Hepatocyte (in vitro differentiated cells): Measurements from ENCODE around the gene ANO7.

Experiments
- EZH2 ChIP-seq: fragments of 200-600 bp; sonication (generic); IDR thresholded peaks from 2 replicates; pipeline ENCODE4 v1.6.1; 2016; ENCODE audit warnings: antibody characterized with exemption, mild to moderate bottlenecking, borderline replicate concordance
- TF ChIP-seq, protein P1 (sequence below): fragments of 200-600 bp; sonication (generic); IDR thresholded peaks from 2 replicates; pipeline ENCODE4 v1.5.1; 2016; ENCODE audit warnings: antibody characterized with exemption, mild to moderate bottlenecking; ENCODE audit not compliant: poor library complexity

DNA sequence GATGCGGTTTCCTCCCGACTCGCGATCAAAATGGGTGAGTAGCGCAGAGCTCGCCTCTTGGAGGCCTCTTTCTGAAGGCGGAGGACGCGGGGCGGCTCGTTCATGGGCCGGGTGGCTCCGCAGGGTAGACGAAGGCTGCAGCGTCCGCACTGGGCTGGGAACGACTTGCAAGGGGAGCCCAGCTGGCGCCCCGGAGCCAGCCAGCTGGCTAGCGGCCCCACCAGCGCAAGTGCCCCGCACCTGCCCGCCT is 38.9 kb upstream of the ANO7 start:
- TF ChIP-seq, protein P1, sequence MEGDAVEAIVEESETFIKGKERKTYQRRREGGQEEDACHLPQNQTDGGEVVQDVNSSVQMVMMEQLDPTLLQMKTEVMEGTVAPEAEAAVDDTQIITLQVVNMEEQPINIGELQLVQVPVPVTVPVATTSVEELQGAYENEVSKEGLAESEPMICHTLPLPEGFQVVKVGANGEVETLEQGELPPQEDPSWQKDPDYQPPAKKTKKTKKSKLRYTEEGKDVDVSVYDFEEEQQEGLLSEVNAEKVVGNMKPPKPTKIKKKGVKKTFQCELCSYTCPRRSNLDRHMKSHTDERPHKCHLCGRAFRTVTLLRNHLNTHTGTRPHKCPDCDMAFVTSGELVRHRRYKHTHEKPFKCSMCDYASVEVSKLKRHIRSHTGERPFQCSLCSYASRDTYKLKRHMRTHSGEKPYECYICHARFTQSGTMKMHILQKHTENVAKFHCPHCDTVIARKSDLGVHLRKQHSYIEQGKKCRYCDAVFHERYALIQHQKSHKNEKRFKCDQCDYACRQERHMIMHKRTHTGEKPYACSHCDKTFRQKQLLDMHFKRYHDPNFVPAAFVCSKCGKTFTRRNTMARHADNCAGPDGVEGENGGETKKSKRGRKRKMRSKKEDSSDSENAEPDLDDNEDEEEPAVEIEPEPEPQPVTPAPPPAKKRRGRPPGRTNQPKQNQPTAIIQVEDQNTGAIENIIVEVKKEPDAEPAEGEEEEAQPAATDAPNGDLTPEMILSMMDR, result no peak
- TF ChIP-seq EZH2, result no peak
